Raji (cell line): ENCODE data around the gene CDC42BPA.

Source experiments
- POLR2A ChIP-seq: IDR thresholded peaks from 2 replicates; pipeline ENCODE4 v1.6.1; 2011; ENCODE audit warnings: low read depth, low read length, control low read depth; ENCODE audit not compliant: insufficient read depth

Gene CDC42BPA

DNA sequence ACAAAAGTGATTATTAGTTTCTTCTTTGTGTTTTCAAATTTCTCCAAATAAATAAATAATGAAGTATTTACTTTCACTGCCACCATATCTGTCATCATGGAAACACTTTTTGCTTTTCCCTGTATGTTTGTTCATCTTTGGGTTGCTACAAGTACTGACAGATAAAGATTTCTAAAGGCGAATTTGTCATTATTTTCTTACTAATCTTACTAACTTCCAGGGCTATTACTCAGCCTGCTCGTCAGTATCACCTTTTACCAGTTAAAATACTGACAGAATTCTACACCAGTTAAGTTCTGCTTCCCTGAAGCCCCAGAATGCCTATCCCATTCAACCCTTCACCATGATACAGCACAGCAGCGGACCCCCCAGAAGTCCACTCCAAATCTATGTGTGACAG lies 106.1 kb downstream of the CDC42BPA start:
- no peak for TF ChIP-seq POLR2A

GRCh38 chr1:227210604-227211003 lies 107.7 kb downstream of the CDC42BPA start:
- TF ChIP-seq POLR2A, result no peak

- TF ChIP-seq POLR2A, result no peak
These were observed 121.2 kb downstream of the CDC42BPA start for GRCh38 chr1:227197064-227197463.

DNA sequence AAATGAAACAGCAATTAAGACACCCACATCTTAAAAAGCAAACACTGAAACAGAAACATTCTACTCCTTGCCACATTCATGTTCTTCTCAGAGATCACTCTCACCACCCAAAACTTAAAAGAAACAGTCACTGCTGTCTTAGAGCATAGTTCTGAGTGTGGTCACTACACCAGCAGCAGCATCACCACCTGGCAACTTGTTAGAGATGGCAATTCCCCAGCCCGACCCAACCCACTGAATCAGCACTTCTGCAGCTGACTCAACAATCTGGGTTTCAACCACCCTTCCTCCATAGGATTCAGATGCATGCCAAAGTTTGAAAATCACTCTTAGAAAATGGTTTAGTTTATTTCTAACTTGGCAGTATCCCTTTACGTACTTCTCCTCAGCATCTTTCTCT lies 126.1 kb downstream of the CDC42BPA start:
- TF ChIP-seq POLR2A, result no peak

- no peak for TF ChIP-seq POLR2A
These were observed 126.7 kb downstream of the CDC42BPA start for GRCh38 chr1:227191607-227192006.

DNA sequence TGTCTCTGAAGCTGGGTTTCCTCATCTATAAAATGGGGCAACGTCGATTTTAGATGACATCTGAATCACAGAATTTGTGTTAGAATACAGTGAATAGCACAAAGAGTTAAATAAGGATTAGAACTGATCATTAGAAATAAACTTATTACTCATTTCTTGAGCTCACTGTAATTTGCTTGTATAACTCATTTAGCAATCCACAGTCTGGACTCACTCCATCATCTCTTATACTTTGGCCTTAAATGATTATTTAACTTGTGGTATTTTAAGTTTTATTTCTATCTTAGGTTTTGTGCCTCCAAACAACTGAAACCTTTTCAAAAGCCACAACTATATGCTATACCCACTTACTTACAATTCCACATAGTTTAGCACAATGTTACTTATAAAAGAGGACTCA lies 128.0 kb downstream of the CDC42BPA start:
- TF ChIP-seq POLR2A, result no peak

DNA sequence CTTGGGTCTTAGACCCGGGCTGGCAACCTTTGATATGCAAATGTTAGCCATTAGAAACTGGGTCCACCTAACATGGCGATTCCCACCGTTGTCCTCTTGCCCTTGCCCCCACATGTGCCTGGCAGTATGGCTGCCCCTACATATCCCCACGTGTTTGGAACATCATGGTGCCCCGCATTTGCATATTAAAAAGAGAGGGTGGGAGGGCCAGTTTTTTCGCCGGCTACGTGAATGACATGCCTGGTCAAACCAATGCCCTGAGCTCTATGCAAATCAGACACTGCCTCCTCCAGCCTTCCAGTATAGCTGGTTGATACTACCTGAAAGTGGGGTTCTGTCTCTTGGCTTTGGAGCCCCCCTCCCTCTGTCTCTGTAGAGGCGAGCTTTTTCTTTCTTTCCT lies 133.0 kb downstream of the CDC42BPA start:
- no peak for TF ChIP-seq POLR2A

DNA sequence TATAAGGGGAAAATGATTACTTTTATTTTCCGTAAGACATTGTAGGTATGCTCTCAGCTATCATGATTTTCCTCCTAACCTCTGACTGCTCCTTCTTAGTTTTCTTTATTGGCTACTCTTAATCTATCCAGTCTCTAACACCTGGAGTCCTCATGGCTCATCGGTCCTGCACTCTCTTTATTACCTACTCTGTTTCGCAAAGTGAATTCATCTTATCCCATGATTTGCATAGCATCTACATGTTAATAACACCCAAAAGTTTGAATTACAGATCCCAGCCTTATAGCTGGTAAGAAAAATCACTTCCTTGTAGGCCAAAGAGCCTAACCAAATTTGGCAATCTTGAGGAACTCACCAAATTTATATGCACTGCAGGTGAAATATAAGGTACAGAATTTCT lies 136.3 kb downstream of the CDC42BPA start:
- TF ChIP-seq POLR2A, result no peak

DNA sequence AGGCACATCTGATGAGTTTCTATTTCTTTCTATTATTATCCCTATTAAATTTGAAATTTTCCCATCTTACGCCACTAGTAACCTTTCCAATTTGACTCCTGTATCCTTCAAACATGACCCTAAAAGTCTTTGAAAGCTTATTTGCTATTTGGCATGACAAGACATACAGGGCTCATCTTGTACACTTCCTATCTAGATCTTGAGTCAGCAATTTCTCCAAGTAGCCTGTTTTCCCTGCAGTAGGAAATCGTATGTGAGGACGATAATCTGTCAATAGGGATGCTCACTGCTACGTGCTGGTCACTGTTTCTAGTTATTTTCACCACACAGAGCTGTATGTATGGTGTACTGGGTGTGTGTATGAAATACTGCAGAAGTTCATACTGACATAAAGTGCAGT lies 142.7 kb downstream of the CDC42BPA start:
- TF ChIP-seq POLR2A, result no peak

- no peak for TF ChIP-seq POLR2A
These were observed 144.1 kb downstream of the CDC42BPA start for GRCh38 chr1:227174164-227174563.

- TF ChIP-seq POLR2A, result no peak
These were observed 147.7 kb downstream of the CDC42BPA start for GRCh38 chr1:227170361-227171166.

- no peak for TF ChIP-seq POLR2A
These were observed 148.9 kb downstream of the CDC42BPA start for GRCh38 chr1:227169343-227169742.

GRCh38 chr1:227167276-227168101 lies 150.8 kb downstream of the CDC42BPA start:
- no peak for TF ChIP-seq POLR2A

- TF ChIP-seq POLR2A, result no peak
These were observed 151.7 kb downstream of the CDC42BPA start for GRCh38 chr1:227166559-227166958.

- no peak for TF ChIP-seq POLR2A
These were observed 156.8 kb downstream of the CDC42BPA start for GRCh38 chr1:227161470-227161869.

DNA sequence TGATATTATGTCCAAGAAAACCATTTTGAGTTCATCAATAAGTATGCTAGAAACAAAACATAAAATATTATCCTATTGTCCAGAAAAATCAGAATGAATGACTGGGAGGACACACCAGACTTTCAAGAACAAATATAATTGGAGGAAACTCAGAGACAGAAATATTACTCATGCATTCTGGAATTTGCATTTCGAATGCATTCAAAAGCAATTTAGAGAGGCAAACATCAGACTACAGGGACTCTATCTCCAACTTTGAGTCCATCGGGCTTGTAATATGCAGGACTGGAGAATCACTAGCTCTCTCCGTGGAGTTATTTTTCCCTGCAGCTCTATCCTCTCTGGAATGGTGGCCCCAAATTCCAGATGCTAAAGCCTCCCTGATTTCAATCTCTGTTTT lies 161.8 kb downstream of the CDC42BPA start:
- no peak for TF ChIP-seq POLR2A
